Keratinocyte (primary cell): ENCODE measurements around the gene LSM14A. TPM values are rescaled to one million over a fixed set of nuclear protein-coding genes. Genes with fewer than 3 reads are reported as not detected.

ENCODE experiments used
- DNase-seq: peaks from one replicate; pipeline ENCODE4 v3.0.0-alpha.2; 2011; ENCODE audit warnings: low read depth, missing footprints, low spot score
- FAIRE-seq: peaks from 2 replicates; lab custom pipeline; 2011; peaks lifted over from hg19 to GRCh38; lab: Jason Lieb, UNC
- H2AFZ ChIP-seq: 2 replicates; pipeline ENCODE4 v1.6.0; 2012; ENCODE audit warnings: low read length, control low read depth, inconsistent platforms; ENCODE audit not compliant: control insufficient read depth
- H3K27ac ChIP-seq: 2 replicates; pipeline ENCODE4 v1.5.1; 2011; ENCODE audit warnings: low read length; ENCODE audit not compliant: control insufficient read depth, insufficient read depth
- H3K27me3 ChIP-seq: 3 replicates; pipeline ENCODE4 v1.6.0; 2011; ENCODE audit warnings: low read length; ENCODE audit not compliant: control insufficient read depth, insufficient read depth; ENCODE audit errors: extremely low read depth
- H3K36me3 ChIP-seq, 2 experiments: 2 replicates in 1 of 2; 3 replicates in 1 of 2; pipeline ENCODE4 v1.5.1; 2011; ENCODE audit warnings: low read length in 2 of 2, mild to moderate bottlenecking in 1 of 2; ENCODE audit not compliant: control insufficient read depth in 2 of 2, insufficient read depth in 2 of 2; ENCODE audit errors: extremely low read depth in 1 of 2
- H3K4me1 ChIP-seq: 3 replicates; pipeline ENCODE4 v1.5.1; 2011; ENCODE audit warnings: low read length; ENCODE audit not compliant: control insufficient read depth, insufficient read depth; ENCODE audit errors: extremely low read depth
- H3K4me2 ChIP-seq: 3 replicates; pipeline ENCODE4 v1.6.0; 2011; ENCODE audit warnings: low read depth, low read length; ENCODE audit not compliant: control insufficient read depth, insufficient read depth; ENCODE audit errors: extremely low read depth
- H3K4me3 ChIP-seq, 3 experiments: fragments of 200-600 bp in 1 of 3; sonication (generic) in 1 of 3; 2 replicates in 2 of 3; 3 replicates in 1 of 3; pipeline ENCODE4 v1.5.1; 2011 to 2016; ENCODE audit warnings: low read length in 3 of 3, mild to moderate bottlenecking in 3 of 3, control low read depth in 2 of 3, inconsistent platforms in 1 of 3, low read depth in 1 of 3, mixed read lengths in 1 of 3, mixed run types in 1 of 3, moderate library complexity in 1 of 3; ENCODE audit not compliant: control insufficient read depth in 2 of 3, insufficient read depth in 2 of 3; ENCODE audit errors: extremely low read depth in 1 of 3
- H3K79me2 ChIP-seq: 2 replicates; pipeline ENCODE4 v1.6.0; 2012; ENCODE audit warnings: low read length; ENCODE audit not compliant: control insufficient read depth, insufficient read depth
- H3K9ac ChIP-seq: 3 replicates; pipeline ENCODE4 v1.6.0; 2011; ENCODE audit warnings: low read length; ENCODE audit not compliant: control insufficient read depth, insufficient read depth; ENCODE audit errors: extremely low read depth
- H3K9me1 ChIP-seq: 3 replicates; pipeline ENCODE4 v1.6.0; 2011; ENCODE audit warnings: low read length; ENCODE audit not compliant: control insufficient read depth, insufficient read depth; ENCODE audit errors: extremely low read depth
- H3K9me3 ChIP-seq: 2 replicates; pipeline ENCODE4 v1.5.1; 2012; ENCODE audit warnings: low read depth, low read length; ENCODE audit not compliant: control insufficient read depth
- H4K20me1 ChIP-seq: 3 replicates; pipeline ENCODE4 v1.6.0; 2011; ENCODE audit warnings: low read length; ENCODE audit not compliant: control insufficient read depth, insufficient read depth; ENCODE audit errors: extremely low read depth
- CTCF ChIP-seq, 3 experiments: IDR thresholded peaks in 1 of 3; conservative IDR thresholded peaks in 1 of 3; optimal IDR thresholded peaks in 1 of 3; 2 replicates in 2 of 3; 3 replicates in 1 of 3; pipeline versions ENCODE3 to v1.5.1; 2011; ENCODE audit warnings: low read length in 3 of 3, mild to moderate bottlenecking in 3 of 3, moderate library complexity in 2 of 3, control low read depth in 1 of 3, inconsistent platforms in 1 of 3; ENCODE audit not compliant: insufficient read depth in 2 of 3; ENCODE audit errors: extremely low read depth in 1 of 3
- EZH2 ChIP-seq: IDR thresholded peaks from one replicate; pipeline ENCODE4 v1.6.1; 2012; ENCODE audit warnings: inconsistent platforms, mild to moderate bottlenecking, low read length, moderate library complexity
- dilution Hi-C: fragments of 300-500 bp; cut with MboI; formaldehyde crosslinking; loops from one replicate; pipeline ENCODE4 v1.7.0; 2020; ENCODE audit warnings: low sequenced_read_pairs; ENCODE audit not compliant: extremely low pct_ligation_motif_present
- polyA plus RNA-seq, 5 experiments: library from polyadenylated mRNA; depleted of rRNA in 3 of 5; stranded (reverse) in 3 of 5; stranded (forward) in 1 of 5; unstranded in 1 of 5; fragments of >200 nt; gene quantifications; 1 replicate in 1 of 5; 2 replicates in 3 of 5; 3 replicates in 1 of 5; pipeline versions ENCODE4 v1.2.1 to v1.2.3, GENCODE V29; 2011 to 2012; ENCODE audit warnings: missing spikeins in 2 of 5, low read depth in 1 of 5, low replicate concordance in 1 of 5

The LSM14A gene
- polyA plus RNA-seq, 1 donor (not counting 4 experiments of a cell fraction or from before 2014, with no cell fraction given), result 103 TPM

- FAIRE-seq, result peak; percentile 46
- H3K27ac ChIP-seq, result peak overlapping the region; percentile 94
- peak overlapping the region; percentile 100 for H3K4me2 ChIP-seq
- peaks cover 22% of the 10 kb centered on the region for H3K4me1 ChIP-seq
- no peaks in the 10 kb centered on the region for H3K36me3 ChIP-seq
- dilution Hi-C loops, result no loop called here
- H3K79me2 ChIP-seq, result peaks cover 42% of the 10 kb centered on the region
- no peak for TF ChIP-seq EZH2
- TF ChIP-seq CTCF (optimal IDR thresholded peaks at IDR 0.05 in 1 of 3, IDR thresholded peaks at IDR 0.05 in 1 of 3, conservative IDR thresholded peaks at IDR 0.05 in 1 of 3; ENCODE audit: extremely low read depth in 1 of 3, insufficient read depth in 2 of 3, low read length in 3 of 3), result no peak
- no peaks in the 10 kb centered on the region for H3K27me3 ChIP-seq
- peaks cover 3% of the 10 kb centered on the region for H4K20me1 ChIP-seq
- H3K9ac ChIP-seq, result peak overlapping the region; percentile 98
- H2AFZ ChIP-seq, result peak overlapping the region; percentile 92
- H3K9me1 ChIP-seq, result no peaks in the 10 kb centered on the region
- H3K9me3 ChIP-seq, result no peaks in the 10 kb centered on the region
- DNase-seq, result no peak
- H3K4me3 ChIP-seq, result peak overlapping the region; percentile 68 to 98 (median 86)
These were observed 796 bp upstream of the LSM14A start for GRCh38 chr19:34171539-34171876.

- H3K36me3 ChIP-seq, result no peaks in the 10 kb centered on the region
- dilution Hi-C loops, result no loop called here
- H3K79me2 ChIP-seq, result peaks cover 54% of the 10 kb centered on the region
- H4K20me1 ChIP-seq, result peaks cover 8% of the 10 kb centered on the region
- H3K4me3 ChIP-seq, result peak overlapping the region; percentile 68 to 98 (median 83)
- DNase-seq (no peak), FAIRE-seq (no peak)
- H3K27ac ChIP-seq, result peak overlapping the region; percentile 67
- H3K9me1 ChIP-seq, result peaks cover 2% of the 10 kb centered on the region
- H3K9ac ChIP-seq, result peak overlapping the region; percentile 98
- TF ChIP-seq CTCF (optimal IDR thresholded peaks at IDR 0.05 in 1 of 3, IDR thresholded peaks at IDR 0.05 in 1 of 3, conservative IDR thresholded peaks at IDR 0.05 in 1 of 3; ENCODE audit: extremely low read depth in 1 of 3, insufficient read depth in 2 of 3, low read length in 3 of 3), result no peak
- no peak for TF ChIP-seq EZH2
- no peaks in the 10 kb centered on the region for H3K9me3 ChIP-seq
- H3K27me3 ChIP-seq, result no peaks in the 10 kb centered on the region
- peaks cover 32% of the 10 kb centered on the region for H3K4me1 ChIP-seq
- H3K4me2 ChIP-seq, result peak overlapping the region; percentile 98
- peak overlapping the region; percentile 95 for H2AFZ ChIP-seq
These were observed 423 bp downstream of the LSM14A start for GRCh38 chr19:34172661-34173192.
